GM21737 (cell line): ENCODE measurements around the gene PSMF1.
A peak's percentile ranks its signal among the peaks of the same experiment; 100 is the strongest.

ENCODE experiments used
- ATAC-seq: cut with Tn5 transposase; IDR thresholded peaks from one replicate; pipeline ENCODE4 v1.9.1; 2021; ENCODE audit warnings: mild to moderate bottlenecking, moderate library complexity; ENCODE audit not compliant: unreplicated experiment

PSMF1 gene

GRCh38 chr20:1118336-1119127, at the start of gene PSMF1:
Gene PSMF1, plus strand, starts transcription at chr20:1118602. Its CDS starts 172 bp downstream, at chr20:1118774.
- ATAC-seq = peak; percentile 95

- ATAC-seq = no peak
These were observed 46.1 kb upstream of the PSMF1 start for GRCh38 chr20:1072258-1072657.

GRCh38 chr20:1075616-1076015, 42.8 kb upstream of the PSMF1 start:
- no peak for ATAC-seq

DNA sequence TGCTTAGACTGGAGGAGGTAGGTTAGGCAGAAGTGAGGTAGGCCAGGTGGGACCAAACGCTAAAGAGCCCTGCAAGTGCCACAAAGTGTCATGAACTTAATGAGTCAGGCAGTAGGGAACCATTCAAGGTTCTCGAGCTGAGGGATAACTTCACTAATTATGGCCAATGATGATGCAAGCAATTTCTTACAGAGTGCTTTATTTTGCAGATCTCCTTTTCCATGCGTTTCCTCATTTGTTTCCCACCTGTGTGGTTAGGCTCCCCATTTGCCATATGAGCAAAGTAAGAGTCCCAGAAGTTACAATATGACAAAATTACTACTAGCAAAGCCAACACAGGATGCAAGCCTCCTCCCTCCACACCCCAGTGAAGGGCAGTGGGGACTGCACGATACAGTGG, 36.5 kb upstream of the PSMF1 start:
- ATAC-seq = no peak

- ATAC-seq = no peak
These were observed 34.8 kb upstream of the PSMF1 start for GRCh38 chr20:1083431-1084080.

- ATAC-seq = no peak
These were observed 32.7 kb upstream of the PSMF1 start for GRCh38 chr20:1085492-1086276.

DNA sequence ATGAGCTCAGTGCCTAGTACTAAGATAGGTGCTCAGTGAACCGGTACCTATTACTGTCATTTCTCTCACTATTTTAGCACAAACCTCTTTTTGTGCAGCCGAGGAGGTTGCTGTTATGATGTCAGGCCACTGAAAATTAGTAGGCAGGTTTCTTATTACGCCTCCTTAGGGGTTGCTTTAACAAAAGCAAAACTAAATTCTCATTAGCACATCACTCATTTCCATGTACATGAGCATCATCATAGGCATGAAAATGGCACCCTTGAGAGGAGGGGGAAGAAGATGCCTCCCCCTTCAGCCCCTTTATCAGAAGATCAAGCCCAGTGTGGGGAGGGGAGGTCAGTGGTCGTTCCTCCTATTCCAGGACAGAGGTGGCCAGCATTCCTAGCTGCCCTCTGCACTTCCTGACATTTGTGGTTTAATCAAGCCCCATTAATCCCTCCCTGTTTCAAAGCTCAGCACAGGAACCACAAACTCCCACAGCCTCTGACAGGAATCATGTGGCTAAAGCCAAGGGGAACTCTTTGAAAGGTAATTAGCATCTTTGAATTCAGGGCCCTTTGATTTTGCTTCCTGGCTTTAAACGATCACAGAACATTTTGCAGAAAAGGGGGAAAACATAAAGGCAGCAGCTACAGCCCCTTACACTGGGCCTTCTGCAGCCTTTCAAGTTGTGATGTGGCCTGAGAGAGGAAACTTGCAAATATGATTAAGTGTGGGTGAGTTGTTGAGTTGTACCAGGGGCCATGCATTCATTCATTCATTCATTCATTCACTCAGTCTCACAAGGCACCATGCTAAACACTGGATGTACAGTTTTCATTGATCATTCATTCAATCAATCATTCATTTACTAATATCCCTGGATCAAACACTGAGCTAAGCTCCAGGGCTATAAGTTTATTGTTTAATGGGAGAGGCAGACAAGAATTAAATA, 31.9 kb upstream of the PSMF1 start:
- no peak for ATAC-seq

DNA sequence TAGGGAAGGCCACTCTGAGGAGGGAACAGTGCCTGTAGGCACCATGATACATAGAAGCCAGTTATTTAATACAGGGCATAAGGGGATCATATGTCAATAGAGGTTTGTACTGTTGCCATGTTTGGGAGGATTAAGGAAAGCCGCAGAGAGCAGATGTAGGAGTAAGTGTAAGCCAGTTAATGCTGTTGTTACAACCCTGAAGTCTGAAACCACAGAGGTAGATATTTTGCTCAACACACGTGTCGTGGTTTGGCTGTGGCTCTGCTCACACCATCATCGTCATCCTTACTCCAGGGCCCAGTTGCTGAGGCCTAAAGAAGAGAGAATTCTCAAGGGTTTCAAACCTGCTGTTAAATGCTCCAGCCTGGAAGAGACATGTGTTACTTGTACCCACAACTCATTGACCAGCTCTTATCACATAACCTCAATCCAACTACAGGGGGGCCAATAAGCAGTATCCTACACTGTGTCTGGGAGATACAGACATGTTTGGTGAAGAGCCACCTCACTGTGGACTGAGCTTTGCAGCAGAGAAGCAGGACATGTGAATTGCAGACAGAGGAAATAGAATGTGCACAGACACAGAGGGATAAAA, 31.0 kb upstream of the PSMF1 start:
- ATAC-seq = no peak

DNA sequence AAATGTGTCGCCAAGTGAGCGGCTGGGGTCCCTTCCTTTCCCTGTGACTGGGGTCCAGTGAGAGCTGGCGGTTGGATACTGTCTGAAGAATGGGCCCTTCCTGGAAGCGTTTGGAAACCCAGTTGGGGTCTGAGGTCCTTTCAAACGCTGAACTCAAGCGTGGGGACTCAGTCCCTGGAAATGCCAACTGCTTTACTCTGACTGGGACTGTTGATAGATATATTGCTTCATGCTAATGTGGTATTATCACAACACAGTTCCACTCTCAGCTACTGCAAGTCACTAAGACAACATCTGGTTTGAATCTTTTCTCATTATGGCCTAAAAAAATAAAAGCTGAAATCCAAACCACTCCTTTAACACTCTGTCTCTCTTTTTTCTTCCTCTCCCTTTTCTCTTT, 23.7 kb upstream of the PSMF1 start:
- ATAC-seq = no peak

DNA sequence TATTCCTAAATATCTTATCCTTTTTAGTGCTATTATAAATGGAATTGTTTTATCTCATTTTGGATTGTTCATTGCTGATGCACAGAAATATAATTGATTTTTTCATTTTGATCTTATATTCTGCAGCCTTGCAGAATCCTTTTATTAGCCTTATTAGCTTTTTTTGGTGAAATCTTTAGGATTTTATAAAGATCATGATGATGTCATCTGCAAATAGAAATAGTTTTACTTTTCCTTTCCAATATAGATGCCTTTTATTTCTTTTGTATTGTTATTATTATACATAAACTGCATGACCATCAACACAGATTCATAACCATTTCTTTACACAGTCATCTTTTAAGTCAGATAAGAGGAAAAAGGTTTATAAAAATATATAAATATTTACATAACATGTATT, 16.9 kb upstream of the PSMF1 start:
- no peak for ATAC-seq

GRCh38 chr20:1102016-1102415, 16.4 kb upstream of the PSMF1 start:
- ATAC-seq = no peak

GRCh38 chr20:1103751-1104150, 14.7 kb upstream of the PSMF1 start:
- no peak for ATAC-seq

DNA sequence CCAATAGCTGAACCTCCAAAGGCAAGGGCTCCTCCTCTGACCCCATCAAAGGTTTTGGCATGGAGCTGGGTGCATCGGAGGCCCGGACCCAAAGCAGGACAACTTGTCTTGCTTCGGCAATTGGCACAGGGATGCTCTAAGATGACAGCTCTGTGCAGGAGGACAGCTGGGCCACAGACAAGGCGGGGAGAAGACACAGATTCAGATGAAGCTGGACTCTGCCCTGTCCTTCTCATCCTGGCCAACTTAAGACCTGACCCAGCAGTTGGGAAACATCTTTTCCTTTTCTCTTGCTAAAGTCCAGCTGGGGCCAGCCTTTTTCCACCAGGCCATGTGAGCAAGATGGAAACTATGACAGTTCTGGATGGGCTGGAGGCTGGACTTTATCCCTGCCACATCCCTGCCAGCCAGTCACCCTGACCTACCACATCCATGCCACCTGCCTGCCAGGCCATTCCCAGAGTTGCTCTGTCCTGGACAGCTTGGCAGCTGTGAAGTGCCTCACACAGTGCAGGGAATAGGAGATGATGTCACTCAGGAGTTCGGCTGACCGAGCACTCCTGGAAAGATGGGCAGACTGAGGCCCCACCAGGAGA, 12.7 kb upstream of the PSMF1 start:
- no peak for ATAC-seq

- no peak for ATAC-seq
These were observed 11.2 kb upstream of the PSMF1 start for GRCh38 chr20:1107176-1107575.

GRCh38 chr20:1108437-1108920, 9.9 kb upstream of the PSMF1 start:
- no peak for ATAC-seq

- no peak for ATAC-seq
These were observed 5.5 kb upstream of the PSMF1 start for GRCh38 chr20:1112908-1113307.

DNA sequence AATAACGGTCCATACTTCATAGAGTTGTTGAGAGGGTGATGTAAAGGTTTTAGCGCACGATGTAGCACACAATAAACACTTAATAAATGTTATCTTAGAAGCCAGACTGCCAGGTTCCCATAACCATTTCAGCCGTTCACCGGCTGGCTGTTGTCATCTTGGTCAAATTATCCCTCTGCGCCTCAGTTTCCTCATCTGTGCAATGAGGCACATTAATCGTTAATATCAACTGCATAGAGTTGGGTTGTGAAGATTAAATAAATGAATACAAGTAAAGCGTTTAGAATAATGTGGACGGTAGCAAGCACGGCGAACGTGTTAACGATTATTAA, 432 bp upstream of the PSMF1 start:
- no peak for ATAC-seq

- no peak for ATAC-seq
These were observed 715 bp downstream of the PSMF1 start for GRCh38 chr20:1119128-1119505.

- no peak for ATAC-seq
These were observed 1.1 kb downstream of the PSMF1 start for GRCh38 chr20:1119524-1119923.

DNA sequence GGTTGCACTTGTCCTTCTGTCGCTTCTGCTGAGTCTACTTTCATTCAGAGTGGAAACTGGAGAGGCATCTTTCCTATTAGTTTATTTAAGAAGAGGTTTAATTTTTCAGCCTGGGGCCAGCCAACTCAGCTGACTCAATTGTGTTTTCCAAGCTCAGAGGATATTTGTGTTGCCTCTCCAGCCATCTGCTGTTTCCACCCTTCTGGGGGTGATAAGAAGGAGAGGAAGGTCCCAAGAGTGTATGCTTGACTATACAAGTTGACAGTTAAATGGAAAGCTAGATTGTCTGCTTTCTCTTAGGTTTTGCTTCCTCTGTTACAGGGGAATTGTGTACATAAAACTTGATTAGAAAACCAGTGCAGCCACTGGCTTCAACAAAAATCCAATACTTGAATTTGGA, 3.0 kb downstream of the PSMF1 start:
- no peak for ATAC-seq
